NCI-H1694 treated with DMSO at 0.1 percent for 48 hours (cell line): ENCODE results near the gene PTPRR.

Experiments
- DNase-seq: peaks from one replicate; lab custom pipeline; 2025; lab: John Stamatoyannopoulos, UW

The PTPRR gene

DNA sequence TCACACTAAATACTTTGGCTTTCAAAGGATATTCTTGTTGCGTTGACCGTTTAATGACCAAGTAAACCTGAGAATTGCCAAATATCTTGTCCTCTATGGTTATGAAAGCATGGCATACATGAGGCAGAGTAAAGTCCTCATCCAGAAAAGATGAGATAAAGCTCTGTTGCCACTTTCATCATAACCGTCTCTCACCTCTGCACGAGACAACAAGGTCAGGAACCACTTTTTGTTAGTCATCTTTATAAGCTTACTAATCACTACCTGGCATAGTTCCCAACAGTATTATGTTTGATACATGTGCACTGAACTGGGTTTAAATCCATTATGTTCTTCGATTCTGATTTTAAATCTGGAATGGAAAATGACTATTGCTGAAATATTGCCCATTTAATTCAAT is 314.6 kb downstream of the PTPRR start:
- no peak for DNase-seq

DNA sequence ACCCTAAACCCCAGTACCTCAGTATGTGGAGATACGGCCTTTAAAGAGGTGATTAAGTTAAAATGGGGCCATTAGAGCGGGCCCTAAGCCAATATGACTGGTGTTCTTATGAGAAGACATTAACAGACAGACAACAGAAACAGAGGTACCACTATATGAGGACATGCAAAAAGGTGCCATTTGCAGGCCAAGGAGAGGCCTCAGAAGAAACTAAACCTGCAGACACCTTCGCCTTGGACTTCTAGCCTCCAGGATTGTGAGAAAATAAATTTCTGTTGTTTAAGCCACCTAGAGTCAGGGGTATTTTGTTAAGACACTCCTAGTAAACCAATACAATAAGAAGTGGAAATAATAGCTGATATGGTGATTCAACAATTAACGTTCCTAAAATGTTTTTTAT is 315.9 kb downstream of the PTPRR start:
- no peak for DNase-seq

DNA sequence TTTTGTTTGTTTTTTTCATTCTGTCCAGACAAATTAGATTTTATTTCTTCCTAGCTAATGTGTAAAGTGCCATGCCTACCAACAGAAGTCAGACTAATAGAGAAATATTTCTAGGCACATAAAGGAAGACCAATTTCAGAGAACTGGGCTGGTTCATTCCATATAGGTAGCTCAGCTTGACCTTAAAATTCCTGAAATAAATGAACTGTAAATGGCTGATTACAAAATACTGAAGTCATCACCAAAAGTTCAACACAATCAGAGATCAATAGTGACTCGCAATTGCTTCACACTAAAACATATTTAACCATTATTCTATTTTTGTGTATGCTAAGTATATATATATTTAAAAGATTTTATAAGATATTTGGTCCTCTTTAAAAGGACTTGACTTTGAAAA is 317.5 kb downstream of the PTPRR start:
- no peak for DNase-seq

DNA sequence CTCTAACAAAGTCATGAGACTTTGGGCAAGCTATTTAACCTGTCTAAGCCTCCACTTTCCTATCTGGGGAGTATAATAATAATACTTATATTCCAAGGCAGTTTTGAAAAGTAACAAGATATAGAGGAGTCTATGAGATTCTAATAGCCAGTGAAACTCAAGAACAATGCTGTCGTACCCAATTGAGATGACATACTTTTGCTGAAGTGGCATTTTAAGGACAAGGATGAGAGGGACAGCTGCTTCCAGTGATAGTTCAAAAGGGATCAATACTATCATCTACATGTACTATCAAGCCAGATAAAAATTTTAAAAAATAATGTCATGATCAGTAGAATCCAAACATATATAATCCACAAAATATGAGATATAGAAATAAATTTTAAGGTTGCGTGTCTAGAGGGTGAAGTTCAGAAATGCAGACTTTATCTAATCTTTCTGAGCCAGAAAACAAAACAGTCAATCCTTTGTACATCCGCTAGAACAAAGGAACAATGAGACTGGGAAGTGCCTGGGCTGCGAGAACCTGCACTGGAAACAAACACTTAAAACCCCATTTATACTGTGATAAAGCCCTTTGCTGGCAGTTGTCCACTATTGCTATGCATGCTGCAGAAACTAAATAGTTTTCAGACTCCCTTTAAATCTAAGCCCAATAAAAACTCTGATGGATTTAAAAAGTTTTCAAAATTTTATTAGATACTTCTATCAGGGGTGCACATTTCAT is 321.9 kb downstream of the PTPRR start:
- no peak for DNase-seq

DNA sequence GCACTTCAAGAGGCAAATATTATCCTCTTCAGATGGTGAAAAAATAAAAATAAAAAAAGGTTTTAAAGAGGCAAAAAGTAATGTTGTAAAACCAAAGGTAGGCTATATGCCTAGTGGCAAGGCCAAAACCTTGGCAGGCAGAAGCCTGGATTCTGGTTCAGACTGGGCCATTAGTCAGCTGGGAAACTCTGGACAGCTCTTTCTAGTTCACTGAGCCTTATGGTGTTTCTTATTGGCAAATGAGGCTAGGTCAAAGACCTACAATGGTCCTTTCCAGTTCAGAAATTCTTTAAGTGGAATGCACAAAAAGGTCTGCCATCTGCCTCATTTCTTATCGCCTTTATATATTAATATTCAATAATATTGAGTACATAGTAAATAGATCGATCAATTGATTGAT is 327.9 kb downstream of the PTPRR start:
- DNase-seq: no peak

DNA sequence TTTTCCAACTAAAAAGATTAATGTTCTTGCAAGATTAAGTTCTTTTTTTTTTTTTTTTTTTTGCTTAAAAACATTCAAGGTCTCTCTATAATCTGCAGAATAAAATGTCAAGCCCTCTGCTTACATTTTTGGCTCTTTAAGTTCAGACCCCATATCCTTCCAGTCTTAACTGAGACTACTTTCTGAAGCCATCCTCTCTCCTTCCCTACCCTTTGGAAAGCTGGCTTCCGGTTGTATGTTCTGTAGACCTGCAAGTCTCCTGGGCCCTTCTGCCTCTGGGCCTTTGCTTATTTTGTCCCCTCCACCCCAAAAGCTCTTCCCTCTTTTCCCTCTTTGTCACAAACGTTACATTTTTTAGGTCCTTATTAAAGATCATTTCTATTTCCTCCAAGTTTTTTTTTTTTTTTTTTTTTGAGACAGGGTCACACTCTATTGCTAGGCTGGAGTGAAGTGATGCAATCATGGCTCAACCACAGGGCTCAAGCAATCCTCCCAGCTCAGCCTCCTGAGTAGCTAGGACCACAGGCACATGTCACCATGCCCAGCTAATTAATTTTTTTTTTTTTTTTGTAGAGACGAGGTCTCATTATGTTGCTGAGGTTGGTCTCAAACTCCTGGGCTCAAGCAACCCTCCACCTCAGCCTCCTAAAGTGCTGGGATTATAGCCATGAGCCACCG is 329.9 kb downstream of the PTPRR start:
- no peak for DNase-seq

DNA sequence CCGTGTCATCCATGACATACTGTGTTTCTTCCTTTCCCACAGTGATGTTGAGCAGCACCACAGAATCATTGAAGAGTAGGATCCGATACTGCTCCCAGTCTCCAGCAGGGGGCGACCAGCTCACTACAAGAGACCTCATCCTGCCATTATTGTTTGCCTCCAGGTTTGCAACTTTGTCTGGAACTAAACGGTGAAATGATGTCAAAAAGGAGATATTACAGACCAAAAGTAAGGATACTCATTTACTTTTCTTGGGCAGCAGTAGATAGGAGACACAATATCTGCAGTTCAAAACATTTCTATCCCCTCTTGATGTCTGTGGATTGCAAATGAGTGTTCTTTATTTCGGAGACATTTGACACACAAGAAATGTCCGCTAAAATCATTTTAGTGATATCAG is 330.5 kb downstream of the PTPRR start:
- DNase-seq: peak; percentile 28
